SH-SY5Y (cell line): Measurements from ENCODE around the gene ALDH3A1.

Experiments used
- GATA2 ChIP-seq: IDR thresholded peaks from 2 replicates; pipeline ENCODE4 v1.6.1; 2011; ENCODE audit warnings: mild to moderate bottlenecking, low read depth, low read length
- GATA3 ChIP-seq: IDR thresholded peaks from 2 replicates; pipeline ENCODE4 v1.6.1; 2011; ENCODE audit warnings: low read depth, mild to moderate bottlenecking, low read length, moderate library complexity

DNA sequence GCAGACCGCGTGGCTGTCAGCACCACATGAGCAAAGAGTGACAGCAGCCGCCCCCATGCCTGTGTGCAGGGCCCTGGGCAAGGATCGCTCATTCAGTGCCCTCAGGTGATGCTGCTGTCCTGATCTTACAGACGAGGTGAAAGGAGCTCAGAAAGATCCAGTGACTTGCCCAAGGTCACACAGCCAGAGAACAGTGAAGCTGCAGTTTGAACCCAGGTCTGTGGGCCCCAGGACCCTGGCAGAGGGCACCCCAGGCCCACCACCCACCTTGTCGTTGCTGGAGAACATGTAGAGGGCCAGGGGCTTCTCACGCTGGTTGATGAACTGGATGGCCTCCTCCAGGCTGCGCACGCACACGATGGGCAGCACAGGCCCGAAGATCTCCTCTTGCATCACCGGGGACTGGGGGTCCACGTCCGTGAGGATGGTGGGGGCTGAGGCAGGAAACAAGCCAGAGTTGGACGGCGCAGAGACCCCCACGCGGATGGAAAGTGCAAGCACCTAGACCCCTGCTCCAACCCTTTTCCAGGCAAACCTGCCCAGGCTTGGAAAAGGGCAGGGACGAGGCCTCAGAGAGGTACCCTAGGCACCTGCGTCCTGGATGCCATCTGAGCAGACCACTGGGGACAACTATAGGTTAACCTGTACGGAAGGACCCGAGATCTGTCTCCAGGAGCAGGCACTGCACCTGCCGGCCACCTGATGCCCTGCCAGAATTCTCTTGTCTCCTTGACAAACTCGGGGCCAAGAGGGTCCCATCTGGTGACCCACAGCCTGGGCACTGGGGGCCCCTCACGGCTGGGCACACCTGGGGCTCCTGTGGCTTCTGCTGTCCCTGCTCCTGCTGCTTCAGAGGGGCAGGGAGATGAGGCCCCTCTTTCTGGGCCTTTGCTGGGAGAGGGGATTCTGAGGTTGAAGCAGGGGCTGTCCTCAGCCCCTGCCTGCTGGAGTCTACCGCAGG is 8.6 kb downstream of the ALDH3A1 start:
- TF ChIP-seq GATA2 (no peak), GATA3 (no peak)
